Spleen (tissue), 7 donors: Measurements from ENCODE around the gene RRBP1.

Experiments used
- POLR2A ChIP-seq, 3 donors: fragments of 450-650 bp; IDR thresholded peaks; one replicate each; pipeline ENCODE4 v1.5.1; 2017; ENCODE audit warnings: antibody characterized with exemption in 3 of 3, mild to moderate bottlenecking in 1 of 3
- POLR2AphosphoS5 ChIP-seq, 3 donors: sonication (generic); formaldehyde crosslinking; IDR thresholded peaks; one replicate each; pipeline ENCODE4 v1.5.1; 2017; ENCODE audit warnings: antibody characterized with exemption in 3 of 3
- TF ChIP-seq, protein P1 (sequence below), 11 experiments: fragments of 200-600 bp in 7 of 11; fragments of 450-650 bp in 4 of 11; sonication (generic) in 4 of 11; IDR thresholded peaks in 8 of 11; conservative IDR thresholded peaks in 3 of 11; 1 replicate in 7 of 11; 2 replicates in 4 of 11; pipeline versions ENCODE4 v1.4.0 to v1.8.0; 2016 to 2021; ENCODE audit warnings: antibody characterized with exemption in 11 of 11, inconsistent platforms in 4 of 11, mild to moderate bottlenecking in 1 of 11
- donor health status: DM: no; HTN: no; CAD: no; lungs with moderate emphysema.
- donor health status: DM: no; HTN: no; CAD: no.
- donor health status: DM: no; HTN: no; CAD: no.

DNA sequence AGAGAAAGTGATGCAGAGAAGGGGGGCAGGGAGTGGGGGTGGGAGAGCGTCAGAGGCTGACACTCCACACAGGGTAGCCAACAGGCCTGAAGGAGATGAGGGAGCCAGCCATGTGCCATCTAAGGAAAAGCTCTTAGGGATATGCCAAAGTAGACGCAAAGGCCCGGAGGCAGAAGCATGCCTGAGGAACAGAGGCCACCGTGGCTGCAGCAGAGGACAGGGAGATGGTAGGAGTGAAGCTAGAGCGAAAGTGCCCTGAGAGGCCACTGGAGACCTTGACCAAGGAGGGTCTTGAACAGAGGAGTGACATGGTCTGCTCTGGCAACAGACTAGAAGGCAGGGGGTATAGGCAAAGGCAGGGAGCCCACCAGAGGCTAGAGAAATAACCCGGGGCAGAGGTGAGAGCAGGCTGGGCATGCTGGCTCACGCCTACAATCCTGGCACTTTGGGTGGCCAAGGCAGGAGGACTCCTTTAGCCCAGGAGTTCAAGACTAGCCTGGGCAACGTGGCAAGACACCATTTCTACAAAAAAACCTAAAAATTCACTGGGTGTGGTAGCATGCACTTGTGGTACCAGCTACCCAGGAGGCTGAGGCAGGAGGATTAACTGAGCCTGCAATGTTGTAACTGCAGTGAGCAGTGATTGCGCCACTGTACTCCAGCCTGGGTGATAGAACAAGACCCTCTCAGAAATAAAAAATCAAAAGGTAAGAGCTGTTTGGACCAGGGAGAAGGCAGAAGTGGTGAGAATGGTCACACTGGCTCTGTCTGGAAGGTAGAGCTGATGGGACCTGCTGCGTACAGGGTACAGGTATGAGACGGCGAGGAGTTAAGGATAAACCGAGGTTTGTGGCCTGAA lies 6.3 kb downstream of the RRBP1 start:
- no peak for TF ChIP-seq POLR2A (IDR thresholded peaks at IDR 0.05)
- TF ChIP-seq, protein P1, sequence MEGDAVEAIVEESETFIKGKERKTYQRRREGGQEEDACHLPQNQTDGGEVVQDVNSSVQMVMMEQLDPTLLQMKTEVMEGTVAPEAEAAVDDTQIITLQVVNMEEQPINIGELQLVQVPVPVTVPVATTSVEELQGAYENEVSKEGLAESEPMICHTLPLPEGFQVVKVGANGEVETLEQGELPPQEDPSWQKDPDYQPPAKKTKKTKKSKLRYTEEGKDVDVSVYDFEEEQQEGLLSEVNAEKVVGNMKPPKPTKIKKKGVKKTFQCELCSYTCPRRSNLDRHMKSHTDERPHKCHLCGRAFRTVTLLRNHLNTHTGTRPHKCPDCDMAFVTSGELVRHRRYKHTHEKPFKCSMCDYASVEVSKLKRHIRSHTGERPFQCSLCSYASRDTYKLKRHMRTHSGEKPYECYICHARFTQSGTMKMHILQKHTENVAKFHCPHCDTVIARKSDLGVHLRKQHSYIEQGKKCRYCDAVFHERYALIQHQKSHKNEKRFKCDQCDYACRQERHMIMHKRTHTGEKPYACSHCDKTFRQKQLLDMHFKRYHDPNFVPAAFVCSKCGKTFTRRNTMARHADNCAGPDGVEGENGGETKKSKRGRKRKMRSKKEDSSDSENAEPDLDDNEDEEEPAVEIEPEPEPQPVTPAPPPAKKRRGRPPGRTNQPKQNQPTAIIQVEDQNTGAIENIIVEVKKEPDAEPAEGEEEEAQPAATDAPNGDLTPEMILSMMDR (IDR thresholded peaks at IDR 0.05 in 8 of 11, conservative IDR thresholded peaks at IDR 0.05 in 3 of 11), result no peak
- no peak for TF ChIP-seq POLR2AphosphoS5 (IDR thresholded peaks at IDR 0.05)
